Endodermal cell (in vitro differentiated cells): ENCODE results near the gene GLG1. TPM values are rescaled to one million over a fixed set of nuclear protein-coding genes. Genes with fewer than 3 reads are reported as not detected.
"Not testable (repeated sequence)": the region's sequence is repeated elsewhere in the genome, so short reads cannot be mapped to it uniquely, and the experiment has no call there.

ENCODE experiments used
- DNase-seq: peaks from one replicate; pipeline ENCODE4 v3.0.0-alpha.2; 2017
- H3K27ac ChIP-seq: 2 replicates; pipeline ENCODE4 v1.5.1; 2013; ENCODE audit warnings: mild to moderate bottlenecking, low read depth, low read length, moderate library complexity
- H3K27me3 ChIP-seq: 2 replicates; pipeline ENCODE4 v1.6.1; 2013; ENCODE audit warnings: mild to moderate bottlenecking, low read length, moderate library complexity; ENCODE audit not compliant: insufficient read depth, control insufficient read depth, poor library complexity, severe bottlenecking
- H3K36me3 ChIP-seq: 2 replicates; pipeline ENCODE4 v1.7.0; 2013; ENCODE audit warnings: mild to moderate bottlenecking, low read length, moderate library complexity; ENCODE audit not compliant: control insufficient read depth, insufficient read depth
- H3K4me1 ChIP-seq: one replicate; pipeline ENCODE4 v1.7.0; 2013; ENCODE audit warnings: low read length; ENCODE audit not compliant: control insufficient read depth, insufficient read depth
- H3K4me3 ChIP-seq: 2 replicates; pipeline ENCODE4 v1.5.1; 2013; ENCODE audit warnings: mild to moderate bottlenecking, low read length, moderate library complexity
- H3K9ac ChIP-seq: 2 replicates; pipeline ENCODE4 v1.6.1; 2013; ENCODE audit warnings: mild to moderate bottlenecking, low read length, moderate library complexity; ENCODE audit not compliant: poor library complexity, severe bottlenecking; ENCODE audit errors: extremely low read depth
- H3K9me3 ChIP-seq: 2 replicates; pipeline ENCODE4 v1.6.1; 2013; ENCODE audit warnings: mild to moderate bottlenecking, low read length, moderate library complexity; ENCODE audit not compliant: control insufficient read depth
- H3K27ac Mint-ChIP-seq: 2 replicates; pipeline ENCODE4 v1.8.0; 2020; ENCODE audit warnings: mixed read lengths
- H3K27me3 Mint-ChIP-seq: 2 replicates; pipeline ENCODE4 v1.8.0; 2021; ENCODE audit warnings: mild to moderate bottlenecking, mixed read lengths; ENCODE audit not compliant: insufficient read depth
- H3K36me3 Mint-ChIP-seq: 2 replicates; pipeline ENCODE4 v1.8.0; 2020; ENCODE audit warnings: low read depth, mixed read lengths
- H3K4me1 Mint-ChIP-seq: 2 replicates; pipeline ENCODE4 v1.8.0; 2020; ENCODE audit warnings: mixed read lengths
- H3K4me3 Mint-ChIP-seq: 2 replicates; pipeline ENCODE4 v1.8.0; 2020; ENCODE audit warnings: mild to moderate bottlenecking, moderate library complexity, mixed read lengths
- H3K9me3 Mint-ChIP-seq: 2 replicates; pipeline ENCODE4 v1.8.0; 2020; ENCODE audit warnings: mild to moderate bottlenecking, mixed read lengths
- WGBS, 2 experiments: methylation state at CpG; one replicate each; pipeline versions ENCODE4 v1.1.5 to v1.1.7; 2013; ENCODE audit warnings: missing lambda C conversion rate in 2 of 2, mixed read lengths in 1 of 2; ENCODE audit not compliant: insufficient coverage in 1 of 2, insufficient read length in 1 of 2; 5-methylcytosine and 5-hydroxymethylcytosine counted together
- total RNA-seq, 2 donors: library from RNA; stranded (reverse); fragmentation: NEBNext Ultra II Directional in 1 of 2; extraction: Animal tissue kit (Norgen Biotek cat#: 25700) in 1 of 2; gene quantifications; 2 replicates in 1 of 2; 3 replicates in 1 of 2; pipeline ENCODE4 v1.2.1, GENCODE V29; 2021

GLG1 gene
- total RNA-seq, 2 donors from 2014 or later = 120 to 136 TPM

DNA sequence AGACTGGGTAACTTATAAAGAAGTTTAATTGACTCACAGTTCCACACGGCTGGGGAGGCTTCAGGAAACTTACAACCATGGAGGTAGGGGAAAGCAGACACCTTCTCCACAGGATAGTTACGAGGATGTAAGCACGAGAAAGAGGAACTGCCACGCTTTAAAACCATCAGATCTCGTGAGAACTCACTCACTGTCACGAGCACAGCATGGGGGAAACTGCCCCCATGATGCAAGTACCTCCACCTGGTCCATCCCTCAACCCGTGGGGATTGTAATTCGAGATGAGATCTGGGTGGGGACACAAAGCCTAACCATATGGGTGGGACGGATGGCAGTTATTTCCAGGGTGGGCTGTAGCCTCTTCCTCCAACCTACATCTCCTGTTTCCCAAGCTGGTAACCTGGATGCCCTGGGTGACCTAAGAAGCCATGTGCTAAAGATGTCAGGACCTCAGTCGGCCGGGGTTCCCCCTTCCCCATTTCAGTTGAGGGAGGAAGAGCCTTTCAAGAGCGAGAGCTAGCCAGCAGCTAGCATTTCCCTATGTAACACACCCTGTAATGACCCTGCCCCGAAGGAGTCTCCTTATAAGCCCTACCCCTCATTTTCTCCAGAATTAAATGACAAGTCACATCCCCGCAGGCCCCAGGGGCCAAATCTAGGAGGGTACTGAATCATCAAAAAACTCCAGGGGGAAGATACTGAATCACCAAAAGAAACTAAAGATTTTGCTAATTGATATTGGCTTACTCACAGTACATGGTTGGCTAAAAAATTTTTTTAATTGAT lies 202.6 kb downstream of the GLG1 start:
- H3K36me3 Mint-ChIP-seq, H3K9me3 ChIP-seq, H3K27me3 ChIP-seq, H3K4me1 Mint-ChIP-seq, H3K27ac ChIP-seq, H3K4me3 Mint-ChIP-seq, H3K4me1 ChIP-seq, H3K36me3 ChIP-seq, H3K9me3 Mint-ChIP-seq, H3K27me3 Mint-ChIP-seq, DNase-seq, H3K4me3 ChIP-seq, H3K27ac Mint-ChIP-seq, H3K9ac ChIP-seq: not testable (repeated sequence)
- 92% methylated on average over 4 of the region's 14 CpGs; no CpG with 5 or more reads in 1 of the 2 experiments for WGBS, 2 experiments

DNA sequence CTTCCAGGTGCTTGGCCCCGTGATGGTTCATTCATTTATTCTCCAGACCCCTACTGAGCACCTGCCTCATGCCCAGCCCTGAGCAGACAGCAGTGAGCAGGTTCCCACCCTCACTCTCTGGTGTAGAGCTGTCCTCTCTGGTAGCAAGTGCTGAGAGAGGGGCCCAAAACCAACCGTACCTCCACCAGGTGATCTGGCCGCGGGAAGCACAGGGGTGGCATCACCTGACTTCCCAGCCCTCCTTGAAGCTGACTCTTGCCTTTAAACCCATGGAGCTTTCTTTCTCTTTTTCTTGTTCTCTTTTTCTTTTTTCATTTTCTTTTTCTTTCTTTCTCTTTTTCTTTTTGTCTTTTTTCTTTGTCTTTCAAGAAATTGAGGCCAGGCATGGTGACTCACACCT lies 206.7 kb downstream of the GLG1 start:
- not testable (repeated sequence) for H3K4me1 Mint-ChIP-seq, H3K9me3 Mint-ChIP-seq, H3K27me3 ChIP-seq, H3K27ac ChIP-seq, H3K4me3 Mint-ChIP-seq, H3K4me1 ChIP-seq, H3K9ac ChIP-seq, H3K4me3 ChIP-seq, H3K27me3 Mint-ChIP-seq, H3K36me3 ChIP-seq, H3K9me3 ChIP-seq, H3K36me3 Mint-ChIP-seq, H3K27ac Mint-ChIP-seq, DNase-seq
- 93 to 94% methylated on average over 3 of the region's 4 CpGs for WGBS, 2 experiments

DNA sequence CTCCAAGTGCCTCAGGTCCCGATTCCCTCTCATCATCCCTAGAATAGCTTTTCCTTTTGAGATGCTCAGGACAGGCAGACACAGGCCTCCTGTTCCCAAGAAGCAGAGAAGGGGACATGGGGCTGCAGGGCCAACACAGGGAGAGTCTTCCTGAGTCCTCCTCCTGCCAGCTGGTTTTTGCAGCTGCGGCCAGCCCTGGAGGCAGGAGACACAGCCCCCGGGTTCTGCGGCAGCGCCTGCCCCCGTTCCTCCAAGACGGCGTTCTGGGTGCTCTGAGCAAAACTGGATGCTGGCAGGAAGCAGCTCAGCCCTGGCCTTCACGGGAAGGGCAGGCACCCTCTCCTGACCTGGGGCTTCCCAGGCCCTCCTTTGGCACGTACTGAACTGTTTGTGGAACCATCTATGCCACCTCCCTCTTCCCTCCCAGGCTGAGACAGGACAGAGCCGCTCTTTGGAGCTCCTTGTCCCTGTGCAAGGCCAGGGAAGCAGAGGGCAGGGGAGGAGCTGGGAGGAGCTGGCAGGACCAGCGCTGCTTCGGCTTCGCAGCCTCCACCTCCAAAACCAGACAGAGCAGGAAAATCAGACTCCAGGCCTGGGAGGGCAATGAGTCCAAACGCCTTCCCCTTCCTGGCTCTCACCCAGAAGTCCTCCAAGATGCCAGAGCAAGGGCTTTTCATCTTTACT lies 208.6 kb downstream of the GLG1 start:
- peak; percentile 52 for DNase-seq
- H3K9me3 Mint-ChIP-seq, H3K9me3 ChIP-seq, H3K27ac ChIP-seq, H3K9ac ChIP-seq, H3K36me3 ChIP-seq, H3K27me3 Mint-ChIP-seq, H3K4me3 ChIP-seq, H3K4me1 Mint-ChIP-seq, H3K4me3 Mint-ChIP-seq, H3K27me3 ChIP-seq, H3K4me1 ChIP-seq, H3K36me3 Mint-ChIP-seq, H3K27ac Mint-ChIP-seq: not testable (repeated sequence)
- 86 to 93% methylated on average over 2 to 7 of the region's 15 CpGs for WGBS, 2 experiments

Other genes with a start within 250 kb of the GLG1 start
- gene NPIPB15, start 230.8 kb downstream of the GLG1 start, total RNA-seq = 1 to 10 TPM in 1 of 2 donors, under 1 TPM in 1; 0.89 to 7.2 TPM
- not detected for gene CLEC18B, start 185.6 kb downstream of the GLG1 start, total RNA-seq
- gene RFWD3, start 59.8 kb upstream of the GLG1 start, total RNA-seq = 10 to 100 TPM; 81.7 to 97.7 TPM
- gene MLKL, start 93.7 kb upstream of the GLG1 start, total RNA-seq = 1 to 10 TPM in 1 of 2 donors, under 1 TPM in 1; 0.22 to 1.3 TPM
- gene FA2H, start 167.7 kb upstream of the GLG1 start, total RNA-seq = 1 to 10 TPM; 2.1 to 2.4 TPM